HuH-7.5 (cell line): ENCODE measurements around the gene ANO2.

ENCODE experiments used
- DNase-seq: peaks from one replicate; pipeline ENCODE4 v3.0.0; 2011; ENCODE audit warnings: low spot score

The ANO2 gene

GRCh38 chr12:5964913-5965900 is 20.1 kb upstream of the ANO2 start:
- DNase-seq: no peak

- DNase-seq: no peak
Observed at GRCh38 chr12:5963515-5963914, 18.5 kb upstream of the ANO2 start.

GRCh38 chr12:5960783-5961182 is 15.7 kb upstream of the ANO2 start:
- DNase-seq: no peak

GRCh38 chr12:5956987-5957386 is 11.9 kb upstream of the ANO2 start:
- no peak for DNase-seq

- DNase-seq: no peak
Observed at GRCh38 chr12:5954661-5955060, 9.6 kb upstream of the ANO2 start.

GRCh38 chr12:5953835-5954586 is 9.0 kb upstream of the ANO2 start:
- DNase-seq: no peak

- DNase-seq: no peak
Observed at GRCh38 chr12:5952031-5952430, 7.0 kb upstream of the ANO2 start.

GRCh38 chr12:5948696-5949095 is 3.6 kb upstream of the ANO2 start:
- DNase-seq: no peak

- no peak for DNase-seq
Observed at GRCh38 chr12:5947006-5947405, 1.9 kb upstream of the ANO2 start.

GRCh38 chr12:5946388-5946787 is 1.3 kb upstream of the ANO2 start:
- DNase-seq: no peak

- DNase-seq: no peak
Observed at GRCh38 chr12:5944688-5945070, 380 bp downstream of the ANO2 start.

GRCh38 chr12:5944053-5944452 is 1.0 kb downstream of the ANO2 start:
- DNase-seq: no peak

- no peak for DNase-seq
Observed at GRCh38 chr12:5941907-5942306, 3.2 kb downstream of the ANO2 start.

GRCh38 chr12:5927732-5928516 is 17.1 kb downstream of the ANO2 start:
- no peak for DNase-seq

GRCh38 chr12:5925646-5926045 is 19.4 kb downstream of the ANO2 start:
- DNase-seq: no peak

- no peak for DNase-seq
Observed at GRCh38 chr12:5924342-5924741, 20.7 kb downstream of the ANO2 start.

GRCh38 chr12:5923751-5924150 is 21.3 kb downstream of the ANO2 start:
- no peak for DNase-seq

- DNase-seq: no peak
Observed at GRCh38 chr12:5923043-5923605, 21.9 kb downstream of the ANO2 start.

- no peak for DNase-seq
Observed at GRCh38 chr12:5921966-5922899, 22.8 kb downstream of the ANO2 start.

GRCh38 chr12:5921027-5921909 is 23.8 kb downstream of the ANO2 start:
- DNase-seq: no peak
